GM18909 (cell line): Measurements from ENCODE around the gene ZNF384.
"Not testable (repeated sequence)": the region's sequence is repeated elsewhere in the genome, so short reads cannot be mapped to it uniquely, and the experiment has no call there.

Experiments used
- ATAC-seq: cut with Tn5 transposase; IDR thresholded peaks from one replicate; pipeline ENCODE4 v1.9.1; 2021; ENCODE audit warnings: mild to moderate bottlenecking; ENCODE audit not compliant: unreplicated experiment, poor library complexity

The ZNF384 gene

GRCh38 chr12:6688999-6689882 is at the start of gene ZNF384:
Gene ZNF384, minus strand, starts transcription at chr12:6689375. Its CDS starts 9,855 bp downstream, at chr12:6679520.
- ATAC-seq, result peak; percentile 80

- ATAC-seq, result no peak
Measured at GRCh38 chr12:6736754-6737153, 47.6 kb upstream of the ZNF384 start.

GRCh38 chr12:6735448-6736191 is 46.4 kb upstream of the ZNF384 start:
- ATAC-seq, result no peak

GRCh38 chr12:6734506-6735387 is 45.6 kb upstream of the ZNF384 start:
- ATAC-seq, result no peak

GRCh38 chr12:6730169-6730568 is 41.0 kb upstream of the ZNF384 start:
- no peak for ATAC-seq

- no peak for ATAC-seq
Measured at GRCh38 chr12:6729186-6729585, 40.0 kb upstream of the ZNF384 start.

- no peak for ATAC-seq
Measured at GRCh38 chr12:6725350-6725749, 36.2 kb upstream of the ZNF384 start.

GRCh38 chr12:6724409-6724797 is 35.2 kb upstream of the ZNF384 start:
- peak; percentile 24 for ATAC-seq

GRCh38 chr12:6723607-6724408 is 34.6 kb upstream of the ZNF384 start, which contains the start of gene COPS7A:
Gene COPS7A, plus strand, starts transcription at chr12:6724046. Its CDS starts 611 bp downstream, at chr12:6724657.
- peak; percentile 94 for ATAC-seq

GRCh38 chr12:6722863-6723262 is 33.7 kb upstream of the ZNF384 start:
- ATAC-seq, result no peak

- no peak for ATAC-seq
Measured at GRCh38 chr12:6716874-6717437, 27.8 kb upstream of the ZNF384 start.

GRCh38 chr12:6716031-6716873 is 27.1 kb upstream of the ZNF384 start:
- ATAC-seq, result not testable (repeated sequence)

- no peak for ATAC-seq
Measured at GRCh38 chr12:6708960-6709394, 19.8 kb upstream of the ZNF384 start.

- not testable (repeated sequence) for ATAC-seq
Measured at GRCh38 chr12:6708351-6708750, 19.2 kb upstream of the ZNF384 start.

- ATAC-seq, result no peak
Measured at GRCh38 chr12:6703631-6704030, 14.5 kb upstream of the ZNF384 start.

- no peak for ATAC-seq
Measured at GRCh38 chr12:6701078-6701768, 12.0 kb upstream of the ZNF384 start.

- no peak for ATAC-seq
Measured at GRCh38 chr12:6700646-6701051, 11.5 kb upstream of the ZNF384 start, which contains the start of gene PIANP. Gene PIANP, minus strand, starts transcription at chr12:6700815. Its CDS starts 2,754 bp downstream, at chr12:6698061.
